GM18907 (cell line): Measurements from ENCODE around the gene RPL11.
"Not testable (repeated sequence)": the region's sequence is repeated elsewhere in the genome, so short reads cannot be mapped to it uniquely, and the experiment has no call there.

Experiments
- ATAC-seq: cut with Tn5 transposase; IDR thresholded peaks from one replicate; pipeline ENCODE4 v1.9.1; 2021; ENCODE audit warnings: mild to moderate bottlenecking, moderate library complexity; ENCODE audit not compliant: unreplicated experiment

Gene RPL11

GRCh38 chr1:23684415-23684814 lies 7.2 kb upstream of the RPL11 start:
- no peak for ATAC-seq

GRCh38 chr1:23685197-23685596 lies 6.4 kb upstream of the RPL11 start:
- ATAC-seq = not testable (repeated sequence)

- ATAC-seq = not testable (repeated sequence)
These were observed 3.9 kb upstream of the RPL11 start for GRCh38 chr1:23687680-23688079.

- ATAC-seq = not testable (repeated sequence)
These were observed 3.3 kb upstream of the RPL11 start for GRCh38 chr1:23688281-23688680.

GRCh38 chr1:23692308-23692871 lies 784 bp downstream of the RPL11 start:
- no peak for ATAC-seq

- no peak for ATAC-seq
These were observed 2.0 kb downstream of the RPL11 start for GRCh38 chr1:23693599-23693998.

- ATAC-seq = no peak
These were observed 2.8 kb downstream of the RPL11 start for GRCh38 chr1:23694371-23694770.

- ATAC-seq = no peak
These were observed 4.1 kb downstream of the RPL11 start for GRCh38 chr1:23695667-23696066.

- ATAC-seq = no peak
These were observed 4.9 kb downstream of the RPL11 start for GRCh38 chr1:23696335-23696989.

GRCh38 chr1:23698466-23698865 lies 6.9 kb downstream of the RPL11 start:
- no peak for ATAC-seq

- no peak for ATAC-seq
These were observed 7.9 kb downstream of the RPL11 start for GRCh38 chr1:23699280-23700179.

- no peak for ATAC-seq
These were observed 9.7 kb downstream of the RPL11 start for GRCh38 chr1:23701310-23701709.

- no peak for ATAC-seq
These were observed 10.4 kb downstream of the RPL11 start for GRCh38 chr1:23701996-23702395.

- ATAC-seq = no peak
These were observed 13.4 kb downstream of the RPL11 start for GRCh38 chr1:23704834-23705495.

GRCh38 chr1:23709229-23709628 lies 17.6 kb downstream of the RPL11 start:
- no peak for ATAC-seq

- ATAC-seq = no peak
These were observed 26.9 kb downstream of the RPL11 start for GRCh38 chr1:23718482-23718881.

GRCh38 chr1:23719162-23719820 lies 27.7 kb downstream of the RPL11 start:
- ATAC-seq = no peak

- peak; percentile 57 for ATAC-seq
These were observed 28.8 kb downstream of the RPL11 start for GRCh38 chr1:23720256-23720995.

GRCh38 chr1:23722652-23723051 lies 31.0 kb downstream of the RPL11 start:
- ATAC-seq = no peak

- no peak for ATAC-seq
These were observed 35.1 kb downstream of the RPL11 start for GRCh38 chr1:23726686-23727085.
